GM21381 (cell line): ENCODE measurements around the gene ARFRP1.
"Not testable (repeated sequence)": the region's sequence is repeated elsewhere in the genome, so short reads cannot be mapped to it uniquely, and the experiment has no call there.

Source experiments
- ATAC-seq: cut with Tn5 transposase; IDR thresholded peaks from one replicate; pipeline ENCODE4 v1.9.1; 2021; ENCODE audit warnings: mild to moderate bottlenecking, moderate library complexity; ENCODE audit not compliant: unreplicated experiment

The ARFRP1 gene

DNA sequence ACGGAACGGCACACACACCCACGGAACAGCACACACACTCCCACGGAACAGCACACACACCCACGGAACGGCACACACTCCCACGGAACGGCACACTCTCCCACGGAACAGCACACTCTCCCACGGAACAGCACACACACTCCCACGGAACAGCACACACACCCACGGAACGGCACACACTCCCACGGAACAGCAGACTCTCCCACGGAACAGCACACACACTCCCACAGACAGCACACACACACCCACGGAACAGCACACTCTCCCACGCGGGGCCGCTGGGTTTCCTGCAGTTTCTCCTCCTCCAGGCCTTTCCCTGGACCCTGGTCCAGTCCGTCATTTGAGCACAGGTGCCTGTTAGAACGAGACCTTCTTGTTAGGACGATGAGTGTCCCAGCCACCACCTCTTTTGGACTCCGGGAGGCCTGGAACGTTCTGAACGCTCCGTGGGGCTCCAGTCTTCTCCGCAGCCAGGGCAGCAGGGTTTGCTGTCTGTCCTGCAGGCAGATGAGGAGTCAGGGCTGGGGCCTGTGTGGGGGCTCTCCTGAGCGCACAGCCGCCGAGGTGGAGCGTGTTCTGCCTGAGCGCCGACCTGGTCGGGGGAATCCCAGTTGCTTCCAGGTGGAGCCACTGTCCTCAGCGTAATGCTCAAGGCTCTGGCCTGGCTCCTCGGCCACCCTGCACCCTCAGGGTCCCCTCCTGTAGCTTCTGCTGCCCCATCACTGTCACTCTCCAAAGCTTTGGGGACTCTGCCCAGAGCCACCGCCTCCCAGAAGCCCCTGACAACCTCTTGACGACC lies 28.9 kb downstream of the ARFRP1 start:
- no peak for ATAC-seq

DNA sequence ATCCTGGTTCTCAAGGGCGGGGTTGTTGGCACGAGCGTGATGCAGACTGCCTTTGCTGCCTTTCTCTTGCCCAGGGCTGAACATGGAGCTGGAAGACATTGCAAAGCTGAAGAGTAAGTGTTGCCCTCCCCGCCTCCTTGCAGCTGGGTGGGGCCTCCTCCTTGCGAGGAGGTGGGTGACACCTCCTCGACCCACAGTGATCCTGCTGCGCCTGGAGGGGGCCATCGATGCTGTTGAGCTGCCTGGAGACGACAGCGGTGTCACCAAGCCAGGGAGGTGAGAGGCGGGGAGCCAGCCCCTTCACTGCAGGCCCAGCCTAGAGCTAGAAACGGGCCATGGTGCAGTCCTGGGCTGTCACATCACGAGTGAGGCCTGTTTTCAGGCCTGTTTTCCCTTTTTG lies 29.7 kb downstream of the ARFRP1 start:
- no peak for ATAC-seq

- no peak for ATAC-seq
Observed at GRCh38 chr20:63675681-63676368, 32.0 kb downstream of the ARFRP1 start.

DNA sequence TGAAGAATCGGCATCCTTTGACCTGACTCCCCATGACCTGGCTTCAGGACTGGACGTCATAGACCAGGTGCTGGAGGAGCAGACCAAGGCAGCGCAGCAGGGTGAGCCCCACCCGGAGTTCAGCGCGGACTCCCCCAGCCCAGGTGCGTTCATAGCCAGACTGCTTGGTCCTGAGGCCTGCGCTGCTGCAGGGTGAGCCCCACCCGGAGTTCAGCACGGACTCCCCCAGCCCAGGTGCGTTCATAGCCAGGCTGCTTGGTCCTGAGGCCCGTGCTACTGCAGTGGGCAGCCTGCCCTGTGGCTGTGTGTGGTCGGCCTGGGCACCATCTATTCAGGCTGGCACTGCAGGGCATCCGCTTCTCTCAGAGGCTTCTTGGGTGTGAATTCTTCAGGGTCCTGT lies 33.8 kb downstream of the ARFRP1 start:
- no peak for ATAC-seq

- ATAC-seq = no peak
Observed at GRCh38 chr20:63672666-63673065, 35.1 kb downstream of the ARFRP1 start.

GRCh38 chr20:63671695-63672094 lies 36.1 kb downstream of the ARFRP1 start:
- not testable (repeated sequence) for ATAC-seq

GRCh38 chr20:63668351-63668750 lies 39.4 kb downstream of the ARFRP1 start:
- ATAC-seq = no peak

DNA sequence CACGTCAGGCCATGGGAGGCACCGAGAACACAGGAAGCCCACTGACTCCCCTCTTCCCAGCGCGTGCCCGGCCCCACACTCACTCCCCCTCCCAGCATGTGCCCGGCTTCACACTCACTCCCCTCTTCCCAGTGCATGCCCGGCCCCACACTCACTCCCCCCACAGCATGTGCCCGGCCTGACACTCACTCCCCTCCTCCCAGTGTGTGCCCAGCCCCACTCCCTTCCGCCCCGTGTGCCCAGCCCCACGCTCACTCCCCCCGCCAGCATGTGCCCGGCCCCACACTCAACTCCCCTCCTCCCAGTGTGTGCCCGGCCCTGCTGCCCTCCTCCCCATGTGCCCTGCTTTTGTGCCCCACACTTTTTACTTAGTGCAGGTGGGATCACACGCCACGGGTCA lies 39.9 kb downstream of the ARFRP1 start:
- ATAC-seq = no peak

DNA sequence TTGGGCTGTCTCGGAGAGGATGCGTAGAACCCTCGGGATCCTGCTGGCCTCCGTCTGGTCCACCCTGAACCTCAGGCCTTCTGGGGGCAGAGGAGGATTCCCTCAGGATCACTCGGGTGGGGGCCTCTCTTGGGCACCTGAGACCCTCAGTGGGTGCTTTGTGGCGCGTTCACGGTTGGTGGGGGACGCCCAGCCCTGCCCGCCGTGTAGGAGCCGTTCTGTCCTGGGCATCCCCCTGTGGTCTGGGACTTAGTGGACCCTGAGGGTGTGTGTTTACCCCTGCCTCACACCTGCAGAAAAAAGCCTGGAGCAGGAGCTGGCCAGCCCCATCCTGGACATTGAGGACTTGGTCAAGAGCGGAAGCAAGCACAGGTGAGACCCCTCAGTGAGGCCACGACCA lies 42.1 kb downstream of the ARFRP1 start:
- no peak for ATAC-seq

GRCh38 chr20:63664861-63665594 lies 42.7 kb downstream of the ARFRP1 start:
- ATAC-seq = no peak

GRCh38 chr20:63664143-63664851 lies 43.5 kb downstream of the ARFRP1 start:
- no peak for ATAC-seq

DNA sequence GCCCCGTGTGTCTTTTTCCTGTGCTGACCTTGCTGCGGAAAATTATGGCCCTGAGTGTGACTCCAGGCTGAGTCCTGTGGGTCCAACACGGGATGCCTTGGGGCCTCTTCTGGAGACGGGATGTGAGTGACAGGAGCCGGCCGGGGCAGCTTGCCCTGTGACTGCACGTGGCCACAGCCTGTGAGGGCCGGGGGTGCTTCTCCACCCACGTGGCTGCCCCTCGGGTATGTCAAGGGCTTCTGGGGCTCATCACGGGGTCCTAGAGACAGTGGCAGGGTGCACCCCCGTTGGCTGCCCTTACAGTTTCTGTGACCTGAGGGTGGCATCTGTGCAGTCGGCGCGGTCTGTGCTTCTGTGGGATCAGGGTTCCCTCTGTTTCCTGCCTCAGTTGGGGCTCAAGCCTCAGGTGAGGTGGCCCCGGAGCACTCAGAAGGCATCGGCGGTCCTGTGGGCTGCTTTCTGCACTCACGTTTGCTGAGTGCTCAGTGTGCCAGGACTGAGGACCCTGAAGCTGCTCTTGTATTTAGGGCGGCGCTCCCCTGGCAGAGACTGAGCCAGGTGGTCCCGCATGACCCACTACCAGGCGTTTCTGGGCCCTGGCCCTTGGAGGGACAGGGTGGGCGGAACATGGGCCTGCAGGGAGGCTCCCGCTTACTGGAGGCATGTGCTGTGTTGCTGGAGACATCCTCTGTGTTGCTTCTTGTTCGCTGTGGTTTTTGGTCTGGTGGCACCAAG lies 44.3 kb downstream of the ARFRP1 start:
- ATAC-seq = no peak

GRCh38 chr20:63662813-63663189 lies 45.0 kb downstream of the ARFRP1 start:
- ATAC-seq = no peak

DNA sequence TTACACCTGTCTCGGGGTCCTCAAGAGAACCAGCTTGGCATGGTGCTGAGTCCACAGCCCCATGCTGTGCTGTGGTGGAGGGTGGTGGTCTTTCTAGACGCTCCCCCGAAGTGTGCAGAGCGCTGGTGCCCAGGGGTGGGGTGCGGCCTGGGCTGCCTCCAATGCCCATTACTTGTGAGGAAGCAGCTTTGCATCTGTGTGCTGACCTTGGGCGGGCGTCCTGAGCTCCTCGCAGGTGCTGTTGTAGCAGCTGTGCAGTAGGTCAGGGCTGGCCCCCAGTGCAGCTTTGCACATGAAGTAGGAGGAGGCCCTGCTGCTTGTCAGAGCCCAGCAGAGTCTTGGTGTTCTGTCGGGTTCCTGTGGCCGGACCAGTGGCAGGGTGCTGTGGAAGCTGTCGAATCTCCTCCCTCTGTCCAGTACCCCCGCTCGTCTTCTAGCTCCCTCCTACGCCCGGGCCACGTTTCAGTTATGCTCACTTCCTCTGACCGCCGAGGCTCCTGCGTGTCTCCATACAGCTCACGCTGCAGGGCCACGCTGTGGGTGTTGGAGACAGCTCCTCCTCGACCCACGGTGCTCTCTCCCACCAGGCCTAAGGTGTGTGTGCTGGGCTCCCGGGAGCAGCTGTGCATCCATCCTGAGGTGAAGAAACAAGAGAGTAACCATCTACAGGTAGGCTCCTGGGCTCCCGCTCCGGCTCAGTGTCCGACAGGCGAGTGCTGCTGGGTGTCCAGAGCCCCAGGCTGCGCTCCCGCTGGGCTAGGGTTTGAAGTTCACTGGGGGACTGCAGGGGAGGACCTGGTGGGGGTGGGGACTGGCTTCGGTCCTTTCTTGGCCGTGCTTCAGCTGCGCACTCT lies 45.6 kb downstream of the ARFRP1 start:
- ATAC-seq = no peak

- no peak for ATAC-seq
Observed at GRCh38 chr20:63661108-63661507, 46.7 kb downstream of the ARFRP1 start.

GRCh38 chr20:63660622-63661021 lies 47.2 kb downstream of the ARFRP1 start:
- no peak for ATAC-seq

DNA sequence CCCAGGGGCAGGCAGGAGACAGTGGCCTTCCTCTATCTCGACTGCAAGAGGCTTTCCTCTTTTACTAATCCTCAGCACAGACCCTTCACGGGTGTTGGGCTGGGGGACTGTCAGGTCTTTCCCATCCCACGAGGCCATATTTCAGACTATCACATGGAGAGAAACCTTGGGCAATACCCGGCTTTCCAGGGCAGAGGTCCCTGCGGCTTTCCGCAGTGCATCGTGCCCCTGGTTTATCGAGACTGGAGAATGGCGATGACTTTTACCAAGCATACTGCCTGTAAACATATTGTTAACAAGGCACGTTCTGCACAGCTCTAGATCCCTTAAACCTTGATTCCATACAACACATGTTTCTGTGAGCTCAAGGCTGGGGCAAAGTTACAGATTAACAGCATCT lies 47.6 kb downstream of the ARFRP1 start:
- ATAC-seq = not testable (repeated sequence)

- ATAC-seq = no peak
Observed at GRCh38 chr20:63659370-63659769, 48.4 kb downstream of the ARFRP1 start.

DNA sequence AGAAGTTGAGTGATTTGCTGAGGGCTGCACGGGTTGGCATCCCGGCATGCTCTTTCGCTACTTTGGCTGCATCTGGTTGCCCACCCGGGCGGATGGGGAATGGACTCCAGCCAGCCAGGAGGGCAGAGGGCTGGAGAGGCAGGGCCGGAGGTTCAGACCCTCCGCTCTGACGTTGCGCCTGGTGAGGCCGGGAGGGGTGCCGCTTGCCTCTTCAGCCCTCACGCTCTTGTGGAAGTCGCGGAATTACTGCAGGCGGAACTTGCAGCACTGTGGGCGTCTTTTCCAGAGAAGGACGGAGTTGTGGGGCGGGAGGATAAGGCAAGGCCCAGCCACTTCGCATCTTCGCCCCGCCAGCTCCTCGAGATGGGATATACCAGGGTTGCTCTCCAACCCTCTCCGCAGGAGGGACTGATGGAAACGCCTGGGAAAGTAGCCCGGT lies 49.0 kb downstream of the ARFRP1 start:
- peak; percentile 24 for ATAC-seq
